NCI-H510A treated with DMSO at 0.1 percent for 48 hours (cell line): Measurements from ENCODE around the gene ATMIN.

ENCODE experiments used
- DNase-seq: peaks from one replicate; lab custom pipeline; 2025; lab: John Stamatoyannopoulos, UW

Gene ATMIN

GRCh38 chr16:81035398-81035974 lies at the start of gene ATMIN:
ATMIN (plus strand) TSS chr16:81035842; CDS start chr16:81035871, 29 bp downstream.
- peak; percentile 83 for DNase-seq

- no peak for DNase-seq
Observed at GRCh38 chr16:80986557-80986956, 49.1 kb upstream of the ATMIN start.

- no peak for DNase-seq
Observed at GRCh38 chr16:80988756-80989155, 46.9 kb upstream of the ATMIN start.

- no peak for DNase-seq
Observed at GRCh38 chr16:80989801-80990200, 45.8 kb upstream of the ATMIN start.

- DNase-seq, result no peak
Observed at GRCh38 chr16:80990577-80990976, 45.1 kb upstream of the ATMIN start.

- DNase-seq, result no peak
Observed at GRCh38 chr16:80990978-80991377, 44.7 kb upstream of the ATMIN start.

GRCh38 chr16:80991792-80992430 lies 43.7 kb upstream of the ATMIN start:
- DNase-seq, result no peak

- DNase-seq, result no peak
Observed at GRCh38 chr16:80992676-80993293, 42.9 kb upstream of the ATMIN start.

GRCh38 chr16:80993307-80993706 lies 42.3 kb upstream of the ATMIN start:
- no peak for DNase-seq

GRCh38 chr16:80993834-80994233 lies 41.8 kb upstream of the ATMIN start:
- DNase-seq, result no peak

- DNase-seq, result no peak
Observed at GRCh38 chr16:80994451-80994850, 41.2 kb upstream of the ATMIN start.

GRCh38 chr16:80996688-80997138 lies 38.9 kb upstream of the ATMIN start:
- no peak for DNase-seq

GRCh38 chr16:80997139-80997798 lies 38.4 kb upstream of the ATMIN start:
- no peak for DNase-seq

GRCh38 chr16:80997964-80998620 lies 37.5 kb upstream of the ATMIN start:
- DNase-seq, result no peak

- no peak for DNase-seq
Observed at GRCh38 chr16:81000873-81001272, 34.8 kb upstream of the ATMIN start.

- no peak for DNase-seq
Observed at GRCh38 chr16:81001330-81001729, 34.3 kb upstream of the ATMIN start.

GRCh38 chr16:81003064-81003463 lies 32.6 kb upstream of the ATMIN start:
- DNase-seq, result no peak

GRCh38 chr16:81003610-81004460 lies 31.8 kb upstream of the ATMIN start:
- DNase-seq, result no peak

GRCh38 chr16:81004646-81005353 lies 30.8 kb upstream of the ATMIN start:
- DNase-seq, result peak; percentile 39

GRCh38 chr16:81005610-81006161 lies 30.0 kb upstream of the ATMIN start:
- DNase-seq, result no peak
